Panc1 (cell line): ENCODE data around the gene PIAS1. TPM values are rescaled to one million over a fixed set of nuclear protein-coding genes. Genes with fewer than 3 reads are reported as not detected.

Experiments used
- ATAC-seq: fragments of 200-7000 bp; cut with Tn5 transposase; 2 replicates; pipeline ENCODE4 v1.9.1; 2020; ENCODE audit warnings: mild to moderate bottlenecking, moderate library complexity
- BruUV-seq: library from RNA; stranded (reverse); fragments of 400-500 nt; replicated peaks from 2 replicates; lab custom pipeline; 2021; lab: Mats Ljungman, UMichigan
- CTCF ChIA-PET: fragments of 300-600 bp; sonication (Branson Sonifier 250); formaldehyde crosslinking; loops from one replicate; lab custom pipeline; 2022; ENCODE audit warnings: antibody characterized with exemption; lab: Charles Lee
- POLR2A ChIA-PET: fragments of 300-600 bp; sonication (Branson Sonifier 250); formaldehyde crosslinking; loops from one replicate; lab custom pipeline; 2022; ENCODE audit warnings: antibody characterized with exemption; lab: Charles Lee
- DNase-seq: peaks from one replicate; pipeline ENCODE4 v3.0.0-alpha.2; 2010; ENCODE audit warnings: low read depth, low spot score
- H3K27ac ChIP-seq: 2 replicates; pipeline ENCODE4 v1.5.1; 2011; ENCODE audit warnings: mild to moderate bottlenecking, low read length, inconsistent platforms
- H3K27me3 ChIP-seq: fragments of 200-500 bp; sonication (Bioruptor generic); 2 replicates; pipeline ENCODE4 v1.6.0; 2014; ENCODE audit warnings: low read length, inconsistent platforms; ENCODE audit not compliant: control insufficient read depth, insufficient read depth
- H3K36me3 ChIP-seq: fragments of 200-500 bp; sonication (Bioruptor generic); 2 replicates; pipeline ENCODE4 v1.5.1; 2014; ENCODE audit warnings: inconsistent platforms, mild to moderate bottlenecking, low read length, moderate library complexity; ENCODE audit not compliant: control insufficient read depth, insufficient read depth
- H3K4me1 ChIP-seq: 2 replicates; pipeline ENCODE4 v1.5.1; 2011; ENCODE audit warnings: inconsistent platforms, mild to moderate bottlenecking, low read length, moderate library complexity; ENCODE audit not compliant: control insufficient read depth, insufficient read depth
- H3K4me3 ChIP-seq, 2 experiments: 2 replicates each; pipeline ENCODE4 v1.5.1; 2011 to 2012; ENCODE audit warnings: low read depth in 2 of 2, low read length in 2 of 2, mild to moderate bottlenecking in 2 of 2, inconsistent platforms in 1 of 2, moderate library complexity in 1 of 2
- H3K9me3 ChIP-seq: fragments of 200-500 bp; sonication (Bioruptor generic); 2 replicates; pipeline ENCODE4 v1.5.1; 2014; ENCODE audit warnings: low read depth, mild to moderate bottlenecking, inconsistent platforms, low read length, moderate library complexity; ENCODE audit not compliant: control insufficient read depth, insufficient read depth
- CTCF ChIP-seq: fragments of 450-650 bp; IDR thresholded peaks from 2 replicates; pipeline ENCODE4 v1.5.1; 2017; ENCODE audit warnings: mild to moderate bottlenecking
- POLR2AphosphoS5 ChIP-seq: IDR thresholded peaks from 2 replicates; pipeline ENCODE4 v1.6.1; 2012; ENCODE audit warnings: mild to moderate bottlenecking, low read depth, low read length, moderate library complexity
- REST ChIP-seq, 2 experiments: IDR thresholded peaks; 2 replicates each; pipeline ENCODE4 v1.6.1; 2011 to 2012; ENCODE audit warnings: low read depth in 2 of 2, control low read depth in 1 of 2, low read length in 1 of 2, mild to moderate bottlenecking in 1 of 2, moderate library complexity in 1 of 2; ENCODE audit not compliant: insufficient read depth in 1 of 2
- SIN3A ChIP-seq: IDR thresholded peaks from 2 replicates; pipeline ENCODE4 v1.6.1; 2012; ENCODE audit warnings: low read depth, mild to moderate bottlenecking, low read length, moderate library complexity, borderline replicate concordance; ENCODE audit not compliant: insufficient read depth
- TCF7L2 ChIP-seq: IDR thresholded peaks from 2 replicates; pipeline ENCODE4 v1.6.1; 2011; ENCODE audit warnings: mild to moderate bottlenecking, low read depth, low read length, inconsistent platforms
- in situ Hi-C: cut with HindIII; loops from 2 replicates; pipeline ENCODE4 v1.10.0; 2016; ENCODE audit warnings: low sequenced_read_pairs, low pct_unique_long_range_greater_than_20kb
- intact Hi-C: fragments of 100-400 bp; cut with micrococcal nuclease; formaldehyde crosslinking; loops from one replicate; pipeline ENCODE4 v1.10.0; 2022; ENCODE audit not compliant: unreplicated experiment
- total RNA-seq: library from RNA; stranded (reverse); gene quantifications from one replicate; pipeline ENCODE4 v1.2.1, GENCODE V29; 2021; ENCODE audit not compliant: unreplicated experiment

PIAS1 gene
- total RNA-seq, 1 experiment from 2014 or later, result 44.5 TPM

- Histone ChIP-seq H3K4me3 (no peak overlapping the region), H3K9me3 (no peaks in the 10 kb centered on the region), H3K4me1 (no peaks in the 10 kb centered on the region; the same call in 1 of the 2 replicates), H3K36me3 (peaks cover 25% of the 10 kb centered on the region), H3K27me3 (no peaks in the 10 kb centered on the region), H3K27ac (no peak overlapping the region)
- no peak for TF ChIP-seq REST (IDR thresholded peaks at IDR 0.05; ENCODE audit: insufficient read depth in 1 of 2, low read depth in 2 of 2, low read length in 1 of 2)
- no peak for TF ChIP-seq SIN3A
- TF ChIP-seq POLR2AphosphoS5, result no peak
- no peak for TF ChIP-seq CTCF
- no peak for TF ChIP-seq TCF7L2
- intact Hi-C loops (no loop called here), in situ Hi-C loops (no loop called here)
- ATAC-seq (no peak), DNase-seq (no peak)
- CTCF ChIA-PET, result no interaction called here
- BruUV-seq, result no TSS peak
- POLR2A ChIA-PET, result interaction anchor here (0.6 kb wide), 1 partner anchor 78 kb away, joined by 7 read pairs; no protein-coding TSS in a partner anchor
Measured at GRCh38 chr15:68192804-68193486, 138.8 kb downstream of the PIAS1 start.

- CTCF ChIA-PET, result interaction anchor here (0.6 to 1.0 kb wide), 5 partner anchors 10 to 549 kb away, joined by 3 to 6 read pairs (median 4); no protein-coding TSS in a partner anchor
- POLR2A ChIA-PET, result no interaction called here
- H3K27ac ChIP-seq, result no peak overlapping the region
- H3K4me3 ChIP-seq, result no peak overlapping the region
- in situ Hi-C loops, result no loop called here
- TF ChIP-seq REST (IDR thresholded peaks at IDR 0.05; ENCODE audit: insufficient read depth in 1 of 2, low read depth in 2 of 2, low read length in 1 of 2) (no peak), SIN3A (no peak), POLR2AphosphoS5 (no peak), CTCF (no peak), TCF7L2 (no peak)
- intact Hi-C loops, result no loop called here
- peaks cover 5% of the 10 kb centered on the region for H3K4me1 ChIP-seq
- no peaks in the 10 kb centered on the region for H3K9me3 ChIP-seq
- BruUV-seq, result no TSS peak
- H3K36me3 ChIP-seq, result peaks cover 11% of the 10 kb centered on the region
- 0 out of 2 replicates have a peak, but pooled peaks have one; percentile 8 for ATAC-seq
- H3K27me3 ChIP-seq, result no peaks in the 10 kb centered on the region
- no peak for DNase-seq
Measured at GRCh38 chr15:68195336-68196112, 141.4 kb downstream of the PIAS1 start.
